NCI-H187 (cell line): ENCODE results near the gene SH3GL1.

Experiments
- DNase-seq, 2 experiments: peaks; one replicate each; lab custom pipeline; 2025; lab: John Stamatoyannopoulos, UW

Gene SH3GL1

DNA sequence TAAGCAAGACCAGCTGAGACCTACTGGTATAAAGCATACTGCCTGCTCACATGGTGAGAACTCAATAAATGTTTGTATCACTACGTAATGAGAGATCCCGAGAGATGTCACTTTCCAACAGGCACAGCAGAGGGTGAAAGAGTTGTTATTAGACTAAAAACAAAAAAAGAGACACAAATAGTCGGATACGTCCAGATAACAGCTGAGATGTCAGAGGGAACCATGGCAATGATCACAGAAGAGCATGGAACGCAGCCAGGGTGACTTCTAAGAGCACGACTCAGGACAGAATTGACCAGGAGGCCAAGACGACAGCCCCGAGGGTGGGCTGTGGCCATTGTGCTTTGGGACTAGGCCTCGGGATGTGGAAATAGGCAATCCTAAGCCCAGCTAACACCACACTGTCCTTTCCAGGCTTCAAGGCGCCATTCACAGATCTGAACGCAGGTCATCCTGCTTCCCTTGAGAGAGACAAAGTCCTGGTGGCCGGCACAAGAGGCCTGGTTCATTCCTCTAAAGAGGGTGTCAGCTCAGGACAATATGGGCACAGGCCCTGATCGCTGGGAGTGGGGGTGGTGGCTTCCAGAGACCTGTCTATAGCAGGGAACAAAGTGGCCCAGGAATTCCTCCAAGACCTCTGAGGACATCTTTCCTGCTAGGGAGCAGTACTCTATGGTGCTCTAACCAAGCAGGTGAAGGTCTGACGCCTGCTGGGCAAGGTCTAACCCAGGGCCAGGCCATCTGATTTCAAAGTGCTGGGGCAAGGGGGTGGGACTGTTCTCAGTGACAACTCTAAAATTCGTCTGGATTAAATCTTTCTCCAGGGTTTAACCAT, 3.2 kb downstream of the SH3GL1 start:
- DNase-seq, result no peak

DNA sequence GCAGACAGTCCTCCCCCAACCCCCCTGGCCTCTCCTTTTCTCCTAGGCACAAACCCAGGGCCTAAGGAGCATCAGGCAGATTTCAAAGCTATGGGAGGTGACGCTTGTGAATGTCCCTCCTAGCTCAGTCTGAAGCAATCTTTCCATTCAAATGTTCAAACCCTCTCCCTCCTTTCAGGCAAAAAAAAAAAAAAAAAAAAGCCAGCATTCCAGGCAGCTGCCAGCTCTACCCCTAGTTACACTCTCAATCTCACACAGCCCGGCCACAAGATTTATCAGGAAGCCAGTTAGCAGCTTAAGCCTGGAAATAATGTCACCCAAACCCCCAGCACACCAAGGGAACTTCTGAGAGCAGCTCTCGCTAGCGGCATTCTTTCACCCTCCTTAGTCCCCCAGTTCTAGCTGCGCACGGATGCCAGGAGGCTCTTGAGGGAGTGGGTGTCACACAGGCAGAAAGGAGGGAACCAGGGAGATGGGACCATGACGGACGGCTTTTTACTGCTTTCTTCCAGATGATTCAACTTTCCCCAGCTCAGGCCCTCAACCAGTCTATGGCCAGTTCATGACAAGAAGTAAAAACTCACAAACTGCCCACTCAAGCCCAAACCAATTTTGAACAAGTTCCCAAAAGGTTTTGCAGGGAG, 6.3 kb downstream of the SH3GL1 start:
- no peak for DNase-seq

DNA sequence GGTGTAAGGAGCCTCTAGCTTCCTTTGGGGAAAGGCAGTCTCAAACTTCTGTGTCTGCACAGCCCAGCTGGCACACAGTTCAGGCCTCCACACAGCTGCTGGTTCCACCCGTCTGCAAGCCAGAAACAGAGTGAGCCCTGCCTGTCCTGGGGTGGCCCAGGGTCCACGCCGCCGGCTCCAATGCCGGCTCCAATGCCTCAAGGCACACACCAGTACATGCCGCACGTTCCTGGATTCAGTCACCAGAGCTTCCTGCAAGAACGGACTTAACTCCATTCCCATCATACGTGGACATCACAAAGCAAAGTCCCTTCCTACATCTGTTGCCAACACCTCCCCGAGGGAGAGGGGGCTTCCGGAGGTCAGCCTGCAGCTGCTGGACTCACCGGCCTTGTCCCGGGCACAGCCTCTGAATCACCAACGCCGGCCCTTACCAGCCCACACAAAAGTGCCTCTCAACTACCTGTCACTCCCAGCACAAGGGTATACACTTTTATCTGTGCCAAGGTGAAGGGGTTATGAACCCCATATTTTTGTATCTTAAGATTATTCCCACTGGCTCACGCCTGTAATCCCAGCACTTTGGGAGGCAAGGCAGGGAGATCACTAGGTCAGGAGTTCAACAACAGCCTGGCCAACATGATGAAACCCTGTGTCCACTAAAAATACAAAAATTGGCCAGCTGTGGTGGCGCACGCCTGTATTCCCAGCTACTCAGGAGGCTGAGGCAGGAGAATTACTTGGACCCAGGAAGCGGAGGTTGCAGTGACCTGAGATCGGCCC, 8.5 kb downstream of the SH3GL1 start:
- no peak for DNase-seq

DNA sequence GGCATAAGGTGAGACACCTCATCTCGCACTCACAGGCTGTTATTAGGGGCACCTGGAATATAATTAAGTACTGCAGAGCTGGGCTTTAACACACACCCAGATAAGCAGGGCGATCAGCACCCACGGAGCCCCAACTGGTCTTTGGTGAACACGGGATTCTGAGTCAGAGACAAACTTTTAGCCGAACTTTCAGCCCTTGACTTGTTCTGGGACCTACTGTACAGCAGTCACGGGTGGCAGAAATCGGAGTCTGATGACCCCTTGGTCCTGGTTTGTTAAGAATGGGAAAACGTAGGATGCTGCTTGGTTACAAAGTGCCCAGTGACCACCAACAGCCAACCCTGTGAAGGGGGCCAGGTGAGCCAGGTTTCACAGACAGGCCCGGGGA, 9.0 kb downstream of the SH3GL1 start:
- no peak for DNase-seq

DNA sequence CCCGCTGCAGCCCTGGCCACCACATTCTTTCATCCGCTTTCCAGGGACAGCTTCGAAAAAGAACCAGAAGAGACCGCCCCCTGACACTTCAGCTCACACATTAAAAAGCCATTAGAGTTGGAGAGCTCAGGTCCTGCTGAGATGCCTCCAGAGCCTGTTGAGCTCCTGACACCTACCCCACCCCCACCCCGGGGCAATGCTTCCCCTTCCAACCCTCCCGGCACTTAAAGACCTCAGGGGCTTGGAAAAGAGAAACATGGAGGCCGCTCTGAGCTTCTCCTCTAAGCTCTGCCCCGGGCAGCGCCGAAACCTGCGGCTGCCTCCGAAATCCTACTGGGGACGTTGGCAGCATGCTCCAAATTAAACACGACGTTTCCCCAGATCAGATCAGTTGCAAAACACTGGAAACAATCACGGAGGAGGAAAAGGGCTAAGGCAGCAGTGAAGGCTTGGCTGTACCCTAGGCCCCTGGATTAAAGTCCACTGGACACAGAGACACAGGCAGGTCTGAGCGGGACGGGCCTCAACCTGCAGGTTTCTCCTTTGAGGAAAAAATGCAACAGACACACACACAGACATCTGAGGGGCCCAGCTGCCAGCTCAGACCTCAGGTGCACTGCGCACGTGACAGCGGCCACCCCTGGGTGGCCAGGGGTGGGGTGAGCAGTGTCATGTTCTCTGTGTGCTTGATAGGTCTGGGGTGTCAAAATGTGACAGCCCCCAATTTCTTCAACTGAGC, 9.6 kb downstream of the SH3GL1 start:
- DNase-seq, result no peak

DNA sequence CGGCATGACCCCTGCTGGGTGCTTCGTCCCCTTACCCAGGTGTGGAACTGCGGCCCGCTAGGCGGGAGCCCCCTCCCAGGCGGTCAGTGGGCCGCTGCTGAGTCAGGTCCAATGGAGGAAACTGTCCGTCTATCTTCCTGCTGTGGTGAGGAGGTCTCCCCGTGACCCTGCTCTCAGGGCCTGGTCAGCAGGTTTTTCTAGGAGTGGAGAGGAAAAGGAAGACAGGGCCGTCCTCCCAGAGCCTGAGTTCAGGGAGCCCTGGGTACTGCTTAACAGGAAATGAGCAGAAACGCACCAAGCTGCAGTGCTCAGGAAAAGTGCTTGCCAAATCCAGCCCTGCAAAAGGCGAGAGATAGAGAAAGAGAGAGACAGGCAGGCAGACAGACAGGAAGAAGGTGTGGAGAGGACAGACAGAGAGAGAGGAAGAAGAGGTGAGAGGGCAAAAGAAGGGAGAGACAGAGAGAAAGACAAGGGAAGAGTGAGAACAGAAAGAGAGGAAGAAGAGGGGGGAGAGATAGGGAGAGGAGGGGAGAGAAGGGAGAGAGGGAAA, 10.3 kb downstream of the SH3GL1 start:
- no peak for DNase-seq

DNA sequence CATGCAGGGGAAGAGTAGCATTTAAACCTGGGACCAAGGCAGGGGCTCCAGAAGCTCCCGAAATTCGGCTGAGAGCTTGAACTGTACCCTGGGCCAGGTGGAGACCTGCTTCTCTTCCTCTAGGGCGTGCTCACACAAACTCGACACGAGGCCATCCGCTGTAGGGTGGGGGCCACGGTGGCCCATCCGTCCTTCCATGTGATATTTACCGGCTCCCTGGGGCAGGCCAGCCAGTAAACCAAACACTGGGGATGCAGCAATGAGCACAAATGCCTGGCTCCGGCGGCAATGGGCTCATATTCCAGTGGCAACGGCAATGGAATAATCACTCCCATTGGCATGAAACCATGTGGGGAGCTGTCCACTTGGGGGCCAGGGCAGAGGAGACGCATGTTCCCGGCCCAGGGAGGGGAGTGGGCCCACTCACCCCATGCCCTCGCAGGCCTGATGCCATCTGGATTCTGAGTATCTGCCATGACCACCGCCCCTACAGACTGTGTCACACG, 10.8 kb downstream of the SH3GL1 start:
- no peak for DNase-seq

DNA sequence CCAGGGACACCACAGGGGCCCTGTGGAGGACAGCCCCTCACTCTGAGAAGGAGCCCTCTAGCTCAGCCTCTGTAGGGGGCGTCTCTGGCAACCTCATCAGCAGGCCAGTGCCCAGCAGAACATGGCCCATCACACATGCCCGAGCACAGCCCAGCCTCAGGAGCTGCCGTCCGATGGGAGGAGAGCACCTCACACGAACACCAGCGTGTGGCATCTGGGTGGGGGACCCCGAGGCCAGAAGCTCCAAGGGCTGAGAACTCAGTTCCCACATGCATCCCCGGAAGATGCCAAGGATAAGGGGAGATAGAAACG, 11.3 kb downstream of the SH3GL1 start:
- no peak for DNase-seq

DNA sequence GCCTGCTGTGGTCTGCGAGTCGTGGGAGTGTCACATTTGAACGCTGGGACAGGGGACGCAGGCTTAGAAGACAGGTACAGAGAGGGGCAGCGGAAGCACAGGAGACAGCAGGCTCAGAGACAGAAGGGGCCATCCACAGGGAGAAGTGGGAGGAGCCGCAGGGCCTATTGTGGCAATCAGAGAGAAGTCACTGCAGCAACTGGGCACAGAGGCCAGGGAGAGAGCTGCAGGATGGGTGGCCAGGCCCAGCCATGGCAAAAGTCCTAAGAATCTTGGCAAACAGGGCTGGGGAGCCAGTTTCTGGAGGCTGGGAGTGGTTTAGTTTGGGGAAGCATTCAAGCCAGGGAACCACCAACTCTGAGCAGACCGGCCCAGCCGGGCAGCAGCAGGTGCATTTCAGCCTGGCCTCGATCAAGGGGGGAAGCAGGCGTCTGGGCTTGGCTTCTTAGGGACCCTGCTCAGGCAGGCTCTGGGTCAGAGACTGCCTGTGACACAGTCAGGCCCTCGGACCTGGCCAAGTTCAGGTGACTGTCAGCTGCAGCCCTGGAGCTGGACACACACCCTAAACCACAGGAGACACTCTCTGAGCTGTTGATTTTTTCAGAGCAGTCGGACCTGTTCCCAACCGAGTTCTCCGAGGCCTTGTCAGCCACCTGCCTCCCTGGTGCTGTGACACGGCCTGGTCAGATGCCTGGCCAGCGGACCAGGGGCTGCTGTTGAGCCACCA, 11.8 kb downstream of the SH3GL1 start:
- no peak for DNase-seq

DNA sequence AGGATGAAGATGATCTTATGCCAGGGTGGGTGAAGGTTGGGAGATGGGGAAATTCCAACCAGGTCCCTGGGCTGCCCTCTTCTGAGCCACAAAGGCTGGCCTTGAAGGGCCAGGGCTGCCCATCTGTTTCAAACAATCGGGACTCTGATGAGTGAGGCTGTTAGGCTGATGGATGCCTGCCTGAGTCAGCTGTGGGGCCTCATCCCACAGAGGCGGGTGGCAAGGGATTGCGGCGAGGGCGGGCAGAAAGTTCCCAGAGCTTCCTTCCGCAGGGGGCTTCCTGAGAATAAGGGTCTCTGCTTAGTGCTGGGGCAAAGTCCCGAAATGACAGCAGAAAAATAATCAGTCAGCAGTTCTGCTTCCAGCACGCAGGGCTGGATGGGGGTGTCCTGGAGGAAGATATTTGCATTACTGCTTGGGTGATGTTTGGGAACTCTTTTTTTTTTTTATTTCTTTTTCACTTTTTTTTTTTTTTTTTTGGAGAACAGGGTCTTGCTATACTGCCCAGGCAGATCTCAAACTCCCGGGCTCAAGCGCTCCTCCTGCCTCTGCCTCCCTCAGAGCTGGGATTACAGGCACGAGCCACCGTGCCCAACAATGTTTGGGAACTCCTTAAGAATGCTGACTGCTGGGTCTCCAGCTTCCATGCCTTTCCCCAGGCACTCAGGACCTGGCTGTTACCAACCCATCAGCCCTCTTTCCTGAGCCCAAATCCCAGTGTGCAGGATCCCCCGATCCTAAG, 14.1 kb downstream of the SH3GL1 start:
- DNase-seq, result no peak

DNA sequence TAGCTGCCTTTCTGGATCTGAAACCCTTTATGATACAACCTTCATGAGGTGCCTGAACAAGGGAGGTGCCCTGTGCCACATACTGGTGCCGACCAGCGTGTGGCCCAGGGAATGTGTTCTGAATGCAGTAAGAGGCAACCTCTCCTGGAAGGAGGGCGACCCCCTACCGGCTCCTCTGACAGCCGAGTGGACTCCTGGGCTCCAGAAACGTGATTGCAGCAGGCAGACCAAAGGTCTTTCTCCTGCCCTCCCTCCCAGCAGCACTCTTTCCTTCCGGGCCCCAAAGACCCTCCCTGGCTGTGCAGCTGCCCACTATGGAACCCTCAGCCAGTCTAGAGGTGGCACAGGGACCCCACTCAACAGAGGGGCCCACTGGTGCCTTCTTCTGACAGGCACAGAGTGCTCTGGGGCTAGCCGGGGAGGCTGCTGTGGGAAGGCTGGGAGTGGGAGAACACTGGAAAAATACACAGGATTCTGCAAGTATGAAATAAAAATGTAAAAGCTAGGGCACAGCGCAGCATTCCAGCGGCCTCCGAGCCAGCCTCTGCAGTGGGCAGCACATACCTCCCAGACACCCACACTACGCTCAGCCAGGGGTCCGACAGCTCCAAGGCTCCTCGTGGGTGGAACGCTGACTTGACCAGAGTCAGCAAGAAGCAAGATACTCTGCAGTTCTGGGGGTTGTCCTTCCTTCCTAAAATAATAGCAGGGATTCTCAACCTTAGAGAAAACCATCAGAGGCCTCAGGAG, 14.9 kb downstream of the SH3GL1 start:
- DNase-seq, result no peak

DNA sequence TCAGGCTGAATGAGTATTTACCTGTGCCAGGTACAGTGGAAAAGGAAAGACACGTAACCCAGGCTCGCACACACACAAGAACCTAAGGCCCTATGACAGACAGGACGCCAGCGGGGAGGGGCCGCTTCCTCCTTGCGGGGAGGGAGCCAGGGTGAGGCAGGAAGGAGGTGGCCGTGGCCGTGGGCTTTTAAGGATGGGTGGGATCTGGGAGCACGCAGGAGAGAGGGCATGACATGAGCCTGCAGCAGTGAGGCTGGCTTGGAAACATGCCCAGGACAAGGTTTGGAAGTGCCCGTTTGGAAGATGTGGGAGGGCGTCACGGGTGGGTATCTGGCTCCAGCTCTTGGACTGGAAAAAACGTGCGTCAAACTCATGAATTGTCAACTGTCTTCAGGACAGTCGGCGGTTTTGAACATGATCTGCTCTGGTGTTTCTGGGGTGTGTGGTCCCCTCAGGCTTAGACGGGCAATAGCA, 20.1 kb downstream of the SH3GL1 start:
- DNase-seq, result no peak

DNA sequence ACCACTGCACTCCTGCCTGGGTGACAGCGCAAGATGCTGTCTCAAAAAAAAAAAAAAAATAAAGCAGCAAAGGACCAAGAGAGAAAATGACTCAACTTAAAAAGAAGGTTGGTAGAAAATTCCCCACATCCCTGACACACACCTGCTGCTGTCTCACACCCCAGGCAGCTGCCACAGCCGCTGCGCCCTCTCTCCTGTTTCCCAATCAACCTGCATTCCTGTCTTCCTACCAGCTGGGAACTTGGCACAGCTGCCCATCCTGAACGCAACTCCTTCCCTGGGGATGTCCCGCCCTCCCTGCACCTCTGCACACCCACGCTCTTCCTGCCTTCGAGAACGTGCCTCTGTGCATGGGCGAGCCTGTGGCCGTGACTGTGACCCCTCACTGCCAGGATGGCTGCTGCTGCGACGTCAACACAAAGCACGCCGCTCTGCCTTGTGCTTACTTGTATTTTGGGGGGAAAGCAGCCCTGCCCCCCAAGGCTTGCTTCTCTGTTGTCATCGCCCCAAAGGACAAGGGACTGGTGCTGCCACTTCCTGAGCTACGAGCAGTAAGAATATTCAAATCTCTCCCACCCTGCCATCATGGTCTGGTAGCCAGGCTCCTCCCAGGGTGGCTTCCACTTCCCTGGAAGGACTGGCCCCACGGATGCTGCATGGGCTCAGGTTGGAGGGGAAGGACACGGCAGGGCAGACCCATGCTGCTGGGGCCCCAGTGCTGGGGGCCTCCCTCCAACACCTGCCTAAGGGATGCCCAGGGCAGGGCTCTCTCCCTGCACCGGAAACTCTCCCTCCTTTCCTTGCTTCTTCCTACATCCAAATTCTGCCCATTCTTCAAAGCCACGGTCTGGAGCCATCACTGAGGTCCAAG, 20.7 kb downstream of the SH3GL1 start:
- no peak for DNase-seq

DNA sequence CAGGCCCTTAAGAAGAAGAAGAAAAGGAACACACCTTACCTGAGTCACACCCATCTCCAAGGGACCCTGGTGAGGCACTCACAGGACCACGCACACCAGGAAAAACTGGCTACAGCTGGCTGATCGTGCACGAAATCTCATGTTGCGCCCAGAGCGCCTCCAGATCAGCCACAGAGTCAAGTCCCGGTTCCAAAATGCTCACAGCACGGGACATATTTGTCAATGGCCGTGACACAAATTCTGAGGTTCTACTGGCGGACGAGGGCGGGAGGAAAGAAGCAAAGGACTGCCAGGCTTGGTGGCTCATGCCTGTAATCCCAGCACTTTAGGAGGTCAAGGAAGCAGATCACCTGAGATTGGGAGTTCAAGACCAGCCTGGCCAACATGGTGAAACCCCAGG, 21.5 kb downstream of the SH3GL1 start:
- no peak for DNase-seq

DNA sequence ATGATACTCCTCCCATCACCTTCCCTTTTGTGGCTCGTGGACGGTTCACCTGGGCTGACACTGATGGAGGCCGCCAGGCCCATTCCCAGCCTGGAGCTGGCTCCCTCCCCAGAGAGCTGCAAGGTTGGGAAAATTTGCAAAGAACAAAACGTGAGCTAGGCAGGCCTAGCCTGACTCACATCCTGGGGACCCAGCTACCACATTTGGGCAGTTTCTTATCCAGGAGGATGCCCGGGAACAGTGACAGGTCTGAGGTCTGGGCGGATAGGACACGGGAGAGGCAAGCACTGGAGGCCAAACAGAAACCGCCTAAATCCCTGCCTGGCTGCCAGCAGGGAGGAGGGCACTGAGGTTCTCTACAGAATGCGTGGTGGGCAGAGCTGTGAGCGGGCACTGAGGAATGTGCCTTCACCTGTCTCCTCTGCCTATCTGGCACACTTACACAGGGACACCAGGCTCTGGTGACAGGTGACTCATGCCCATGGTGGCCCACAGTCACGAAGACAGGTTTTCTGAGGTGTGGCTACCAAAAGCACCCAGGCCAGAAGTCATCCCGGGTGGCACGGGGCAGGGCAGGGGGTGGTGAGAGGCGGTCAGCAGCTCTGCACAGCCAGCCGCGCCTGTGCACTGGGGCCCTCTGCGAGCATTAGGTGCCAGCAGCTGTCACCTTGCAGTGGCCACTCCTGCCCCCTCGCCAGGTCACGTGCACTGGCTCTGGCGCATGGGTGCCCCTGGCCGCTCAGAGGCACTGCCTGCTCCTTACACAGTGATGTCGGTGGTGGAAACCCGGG, 23.2 kb downstream of the SH3GL1 start:
- no peak for DNase-seq

DNA sequence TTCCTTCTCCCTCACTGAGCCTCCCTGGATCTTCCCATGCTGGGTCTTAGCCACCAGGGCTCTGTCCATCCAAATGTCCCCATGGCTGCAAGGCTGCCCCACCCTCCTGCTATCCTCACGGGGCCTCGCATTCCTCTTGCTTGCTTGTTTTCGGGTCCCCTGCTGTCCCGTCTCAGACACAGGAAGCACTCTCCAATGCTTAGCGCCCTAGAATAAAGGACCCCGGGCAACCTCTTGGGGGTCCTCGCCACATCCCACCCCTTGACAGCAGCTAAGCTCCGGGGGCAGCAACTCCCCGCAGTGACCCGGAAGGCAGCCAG, 23.7 kb downstream of the SH3GL1 start:
- no peak for DNase-seq

DNA sequence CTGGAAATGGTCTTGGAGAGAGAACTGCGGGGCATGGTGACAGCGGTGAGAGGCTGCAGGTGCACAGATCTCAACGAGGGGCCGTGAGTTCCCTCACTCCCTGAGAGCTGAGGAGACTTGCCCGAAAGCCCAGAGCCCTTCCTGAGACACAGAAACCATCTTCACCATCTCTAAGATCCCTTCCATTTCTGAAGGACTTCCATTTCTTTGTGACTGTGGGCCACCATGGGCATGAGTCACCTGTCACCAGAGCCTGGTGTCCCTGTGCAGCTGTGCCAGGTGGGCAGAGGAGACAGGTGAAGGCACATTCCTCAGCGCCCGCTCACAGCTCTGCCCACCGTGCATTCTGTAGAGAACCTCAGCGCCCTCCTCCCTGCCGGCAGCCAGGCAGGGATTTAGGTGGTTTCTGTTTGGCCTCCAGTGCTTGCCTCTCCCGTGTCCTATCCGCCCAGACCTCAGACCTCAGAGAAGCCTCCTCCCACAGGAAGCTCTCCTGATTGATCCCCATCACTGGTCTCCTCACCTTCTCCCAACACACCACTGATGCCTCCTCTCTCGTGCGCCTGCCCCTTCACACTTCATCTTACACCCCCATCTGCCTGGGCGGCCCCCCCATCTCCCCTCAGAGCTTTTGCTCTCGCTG, 24.2 kb downstream of the SH3GL1 start:
- no peak for DNase-seq
